ENCODE measurements around the gene SOCS6.
"Not testable (repeated sequence)": the region's sequence is repeated elsewhere in the genome, so short reads cannot be mapped to it uniquely, and the experiment has no call there.

Gene SOCS6

GRCh38 chr18:70288851-70289328, at the start of gene SOCS6:
Gene SOCS6, plus strand, starts transcription at chr18:70289045. Its CDS starts 35,624 bp downstream, at chr18:70324669.
- H3K27ac ChIP-seq: peak within 1 kb of the TSS; percentile 62
- peaks cover 44% of the 10 kb centered on the region for H3K79me2 ChIP-seq (ENCODE audit: insufficient read depth, low read depth)
- H3K27me3 ChIP-seq (ENCODE audit: insufficient read depth, low read depth): no peaks in the 10 kb centered on the region
- peak within 1 kb of the TSS; percentile 78 for H3K4me2 ChIP-seq
- H2AFZ ChIP-seq (ENCODE audit: low read depth): peak within 1 kb of the TSS; percentile 65
- peaks cover 30% of the 10 kb centered on the region for H3K4me1 ChIP-seq (ENCODE audit: low read depth, poor library complexity, severe bottlenecking)
- peak within 1 kb of the TSS; percentile 78 for H3K9ac ChIP-seq
- H3K36me3 ChIP-seq (ENCODE audit: insufficient read depth): no peaks in the 10 kb centered on the region
- no peak within 1 kb of the TSS for H3K4me3 ChIP-seq (IDR thresholded peaks at IDR 0.05; ENCODE audit: insufficient read depth, low read depth, low read length)
- peaks cover 7% of the 10 kb centered on the region for H4K20me1 ChIP-seq (ENCODE audit: insufficient read depth)
- no peak for TF ChIP-seq CTCF (conservative IDR thresholded peaks at IDR 0.05; ENCODE audit: low read depth, low read length)

GRCh38 chr18:70243131-70243929, 45.5 kb upstream of the SOCS6 start:
- Histone ChIP-seq H4K20me1 (ENCODE audit: insufficient read depth) (no peaks in the 10 kb centered on the region), H3K4me3 (IDR thresholded peaks at IDR 0.05; ENCODE audit: insufficient read depth, low read depth, low read length) (no peak overlapping the region), H3K27me3 (ENCODE audit: insufficient read depth, low read depth) (no peaks in the 10 kb centered on the region), H3K9ac (no peak overlapping the region), H3K36me3 (ENCODE audit: insufficient read depth) (no peaks in the 10 kb centered on the region), H3K4me2 (no peak overlapping the region), H3K27ac (no peak overlapping the region), H3K4me1 (ENCODE audit: low read depth, poor library complexity, severe bottlenecking) (no peaks in the 10 kb centered on the region), H2AFZ (ENCODE audit: low read depth) (no peak overlapping the region), H3K79me2 (ENCODE audit: insufficient read depth, low read depth) (no peaks in the 10 kb centered on the region)
- TF ChIP-seq CTCF (conservative IDR thresholded peaks at IDR 0.05; ENCODE audit: low read depth, low read length): no peak

GRCh38 chr18:70246061-70246466, 42.8 kb upstream of the SOCS6 start:
- Histone ChIP-seq H3K9ac (no peak overlapping the region), H3K36me3 (ENCODE audit: insufficient read depth) (no peaks in the 10 kb centered on the region), H3K79me2 (ENCODE audit: insufficient read depth, low read depth) (no peaks in the 10 kb centered on the region), H3K4me2 (no peak overlapping the region), H3K27me3 (ENCODE audit: insufficient read depth, low read depth) (no peaks in the 10 kb centered on the region), H2AFZ (ENCODE audit: low read depth) (no peak overlapping the region), H4K20me1 (ENCODE audit: insufficient read depth) (no peaks in the 10 kb centered on the region), H3K4me3 (IDR thresholded peaks at IDR 0.05; ENCODE audit: insufficient read depth, low read depth, low read length) (no peak overlapping the region), H3K27ac (no peak overlapping the region), H3K4me1 (ENCODE audit: low read depth, poor library complexity, severe bottlenecking) (no peaks in the 10 kb centered on the region)
- no peak for TF ChIP-seq CTCF (conservative IDR thresholded peaks at IDR 0.05; ENCODE audit: low read depth, low read length)

GRCh38 chr18:70249118-70249517, 39.7 kb upstream of the SOCS6 start:
- no peak for TF ChIP-seq CTCF (conservative IDR thresholded peaks at IDR 0.05; ENCODE audit: low read depth, low read length)
- no peaks in the 10 kb centered on the region for H3K79me2 ChIP-seq (ENCODE audit: insufficient read depth, low read depth)
- no peak overlapping the region for H3K27ac ChIP-seq
- no peak overlapping the region for H3K9ac ChIP-seq
- no peak overlapping the region for H3K4me2 ChIP-seq
- no peak overlapping the region for H2AFZ ChIP-seq (ENCODE audit: low read depth)
- H3K4me1 ChIP-seq (ENCODE audit: low read depth, poor library complexity, severe bottlenecking): no peaks in the 10 kb centered on the region
- H3K36me3 ChIP-seq (ENCODE audit: insufficient read depth): no peaks in the 10 kb centered on the region
- H3K4me3 ChIP-seq (IDR thresholded peaks at IDR 0.05; ENCODE audit: insufficient read depth, low read depth, low read length): no peak overlapping the region
- no peaks in the 10 kb centered on the region for H3K27me3 ChIP-seq (ENCODE audit: insufficient read depth, low read depth)
- no peaks in the 10 kb centered on the region for H4K20me1 ChIP-seq (ENCODE audit: insufficient read depth)

GRCh38 chr18:70249861-70250260, 39.0 kb upstream of the SOCS6 start:
- not testable (repeated sequence) for H3K79me2 ChIP-seq (ENCODE audit: insufficient read depth, low read depth); H2AFZ ChIP-seq (ENCODE audit: low read depth); H3K27me3 ChIP-seq (ENCODE audit: insufficient read depth, low read depth); H3K4me2 ChIP-seq; H3K4me1 ChIP-seq (ENCODE audit: low read depth, poor library complexity, severe bottlenecking); H3K36me3 ChIP-seq (ENCODE audit: insufficient read depth); H4K20me1 ChIP-seq (ENCODE audit: insufficient read depth); H3K27ac ChIP-seq; H3K4me3 ChIP-seq (IDR thresholded peaks at IDR 0.05; ENCODE audit: insufficient read depth, low read depth, low read length); H3K9ac ChIP-seq
